ENCODE data around the gene ITGA2.

The ITGA2 gene

GRCh38 chr5:53091289-53091688, 102.1 kb downstream of the ITGA2 start:
- TF ChIP-seq SPI1 (IDR thresholded peaks at IDR 0.05; ENCODE audit: borderline replicate concordance, low read depth) (no peak), GABPA (IDR thresholded peaks at IDR 0.05; ENCODE audit: low read depth) (no peak), CTCF (IDR thresholded peaks at IDR 0.05; ENCODE audit: insufficient read depth, low read length) (no peak)
- Histone ChIP-seq H3K27me3 (ENCODE audit: insufficient read depth, poor library complexity, severe bottlenecking) (no peaks in the 10 kb centered on the region), H3K27ac (replicated peaks) (no peak overlapping the region), H3K4me3 (replicated peaks; ENCODE audit: insufficient read depth, low read length) (no peak overlapping the region)
- no peak for DNase-seq (ENCODE audit: low read depth in 1 of 2, low spot score in 1 of 2)

GRCh38 chr5:53092242-53092641, 103.1 kb downstream of the ITGA2 start:
- no peak overlapping the region for H3K4me3 ChIP-seq (replicated peaks; ENCODE audit: insufficient read depth, low read length)
- no peak overlapping the region for H3K27ac ChIP-seq (replicated peaks)
- no peaks in the 10 kb centered on the region for H3K27me3 ChIP-seq (ENCODE audit: insufficient read depth, poor library complexity, severe bottlenecking)
- DNase-seq (ENCODE audit: low read depth in 1 of 2, low spot score in 1 of 2): no peak
- no peak for TF ChIP-seq GABPA (IDR thresholded peaks at IDR 0.05; ENCODE audit: low read depth)
- no peak for TF ChIP-seq CTCF (IDR thresholded peaks at IDR 0.05; ENCODE audit: insufficient read depth, low read length)
- TF ChIP-seq SPI1 (IDR thresholded peaks at IDR 0.05; ENCODE audit: borderline replicate concordance, low read depth): no peak
- TF ChIP-seq REST (IDR thresholded peaks at IDR 0.05; ENCODE audit: insufficient replicate concordance, low read depth): no peak
- TF ChIP-seq POLR2AphosphoS5 (IDR thresholded peaks at IDR 0.05; ENCODE audit: low read depth): no peak

GRCh38 chr5:53095217-53095616, 106.1 kb downstream of the ITGA2 start:
- H3K27me3 ChIP-seq (ENCODE audit: insufficient read depth, poor library complexity, severe bottlenecking): no peaks in the 10 kb centered on the region
- TF ChIP-seq CTCF (IDR thresholded peaks at IDR 0.05; ENCODE audit: insufficient read depth, low read length): no peak
- no peak overlapping the region for H3K4me3 ChIP-seq (replicated peaks; ENCODE audit: insufficient read depth, low read length)
- DNase-seq (ENCODE audit: low read depth in 1 of 2, low spot score in 1 of 2): no peak
- no peak overlapping the region for H3K27ac ChIP-seq (replicated peaks)

- no peak overlapping the region for H3K4me3 ChIP-seq (replicated peaks; ENCODE audit: insufficient read depth, low read length)
- peak; percentile 37 to 45 for DNase-seq (ENCODE audit: low read depth in 1 of 2, low spot score in 1 of 2)
- no peak overlapping the region for H3K27ac ChIP-seq (replicated peaks)
- H3K27me3 ChIP-seq (ENCODE audit: insufficient read depth, poor library complexity, severe bottlenecking): no peaks in the 10 kb centered on the region
- TF ChIP-seq REST (IDR thresholded peaks at IDR 0.05; ENCODE audit: insufficient replicate concordance, low read depth) (no peak), CTCF (IDR thresholded peaks at IDR 0.05; ENCODE audit: insufficient read depth, low read length) (peak; percentile 77), SPI1 (IDR thresholded peaks at IDR 0.05; ENCODE audit: borderline replicate concordance, low read depth) (no peak), GABPA (IDR thresholded peaks at IDR 0.05; ENCODE audit: low read depth) (no peak), POLR2AphosphoS5 (IDR thresholded peaks at IDR 0.05; ENCODE audit: low read depth) (no peak)
These were observed 106.9 kb downstream of the ITGA2 start for GRCh38 chr5:53095931-53096525.
